ENCODE measurements around the gene ACTR6. TPM values are rescaled to one million over a fixed set of nuclear protein-coding genes. Genes with fewer than 3 reads are reported as not detected.

ACTR6 gene
- total RNA-seq, 1 donor from 2014 or later: 29.7 TPM

DNA sequence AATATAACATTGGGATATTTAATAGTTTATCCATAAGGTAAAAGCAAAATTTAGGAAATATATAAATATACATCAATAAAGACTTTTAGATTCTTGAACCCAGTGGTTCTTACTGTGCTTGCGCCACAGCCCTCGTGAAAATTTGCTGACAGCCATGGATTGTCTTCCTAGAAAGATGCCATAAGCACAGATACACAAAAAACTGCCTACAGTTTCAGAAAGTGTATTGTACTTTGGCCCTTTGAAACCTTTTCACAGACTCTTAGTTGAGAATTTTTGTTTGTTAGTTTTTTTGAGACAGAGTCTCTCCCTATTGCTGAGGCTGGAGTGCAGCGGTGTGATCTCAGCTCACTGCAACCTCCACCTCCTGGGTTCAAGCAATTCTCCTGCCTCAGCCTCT, 38.2 kb downstream of the ACTR6 start:
- Mint-ChIP-seq H3K4me1 (ENCODE audit: low read depth) (peaks cover 3% of the 10 kb centered on the region), H3K27me3 (no peaks in the 10 kb centered on the region), H3K4me3 (ENCODE audit: low read depth) (no peak overlapping the region), H3K27ac (no peak overlapping the region), H3K9me3 (ENCODE audit: low read depth) (peaks cover 7% of the 10 kb centered on the region), H3K36me3 (ENCODE audit: insufficient read depth) (peaks cover 4% of the 10 kb centered on the region)
- DNase-seq (ENCODE audit: low spot score, unreplicated experiment): no peak
- TF ChIP-seq, protein P1, sequence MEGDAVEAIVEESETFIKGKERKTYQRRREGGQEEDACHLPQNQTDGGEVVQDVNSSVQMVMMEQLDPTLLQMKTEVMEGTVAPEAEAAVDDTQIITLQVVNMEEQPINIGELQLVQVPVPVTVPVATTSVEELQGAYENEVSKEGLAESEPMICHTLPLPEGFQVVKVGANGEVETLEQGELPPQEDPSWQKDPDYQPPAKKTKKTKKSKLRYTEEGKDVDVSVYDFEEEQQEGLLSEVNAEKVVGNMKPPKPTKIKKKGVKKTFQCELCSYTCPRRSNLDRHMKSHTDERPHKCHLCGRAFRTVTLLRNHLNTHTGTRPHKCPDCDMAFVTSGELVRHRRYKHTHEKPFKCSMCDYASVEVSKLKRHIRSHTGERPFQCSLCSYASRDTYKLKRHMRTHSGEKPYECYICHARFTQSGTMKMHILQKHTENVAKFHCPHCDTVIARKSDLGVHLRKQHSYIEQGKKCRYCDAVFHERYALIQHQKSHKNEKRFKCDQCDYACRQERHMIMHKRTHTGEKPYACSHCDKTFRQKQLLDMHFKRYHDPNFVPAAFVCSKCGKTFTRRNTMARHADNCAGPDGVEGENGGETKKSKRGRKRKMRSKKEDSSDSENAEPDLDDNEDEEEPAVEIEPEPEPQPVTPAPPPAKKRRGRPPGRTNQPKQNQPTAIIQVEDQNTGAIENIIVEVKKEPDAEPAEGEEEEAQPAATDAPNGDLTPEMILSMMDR (IDR thresholded peaks at IDR 0.05; ENCODE audit: unreplicated experiment): no peak

DNA sequence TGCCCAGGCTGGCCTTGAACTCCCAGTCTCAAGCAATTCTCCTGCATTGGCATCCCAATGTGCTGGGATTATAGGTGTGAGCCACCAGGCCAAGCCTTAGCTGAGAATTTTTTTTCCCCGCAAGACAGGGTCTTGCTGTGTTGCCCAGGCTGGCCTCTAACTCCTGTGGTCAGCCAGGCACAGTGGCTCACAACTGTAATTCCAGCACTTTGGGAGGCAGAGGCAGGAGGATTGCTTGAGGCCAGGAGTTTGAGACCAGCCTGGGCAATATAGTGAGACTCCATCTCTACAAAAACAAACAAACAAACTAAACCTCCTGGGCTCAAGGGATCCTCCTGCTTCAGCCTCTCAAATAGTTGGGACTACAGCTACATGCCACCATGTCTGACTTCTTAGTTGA, 39.0 kb downstream of the ACTR6 start:
- DNase-seq (ENCODE audit: low spot score, unreplicated experiment): no peak
- Mint-ChIP-seq H3K36me3 (ENCODE audit: insufficient read depth) (peaks cover 4% of the 10 kb centered on the region), H3K4me3 (ENCODE audit: low read depth) (no peak overlapping the region), H3K9me3 (ENCODE audit: low read depth) (peaks cover 7% of the 10 kb centered on the region), H3K27ac (no peak overlapping the region), H3K4me1 (ENCODE audit: low read depth) (no peaks in the 10 kb centered on the region), H3K27me3 (no peaks in the 10 kb centered on the region)
- TF ChIP-seq, protein P1 (IDR thresholded peaks at IDR 0.05; ENCODE audit: unreplicated experiment): no peak

DNA sequence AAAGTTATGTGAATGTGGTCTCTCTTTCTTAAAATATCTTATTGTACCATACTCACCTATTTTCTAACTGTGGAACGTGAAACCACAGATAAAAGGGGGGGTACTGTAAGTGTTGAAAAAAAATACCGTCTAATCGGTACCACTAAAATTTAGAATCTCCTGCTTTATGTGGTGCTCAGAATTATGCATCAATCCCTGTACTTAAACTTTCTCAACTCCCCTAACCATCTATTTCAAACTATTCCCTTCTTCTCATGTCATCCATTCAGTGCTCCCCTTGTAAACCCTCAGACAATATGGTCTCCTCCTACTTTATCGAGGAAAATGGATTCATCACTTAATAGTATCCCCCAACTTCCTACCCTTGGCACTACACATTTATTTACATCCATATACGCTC, 42.5 kb downstream of the ACTR6 start:
- Mint-ChIP-seq H3K36me3 (ENCODE audit: insufficient read depth) (no peaks in the 10 kb centered on the region), H3K4me3 (ENCODE audit: low read depth) (no peak overlapping the region), H3K27ac (no peak overlapping the region), H3K27me3 (no peaks in the 10 kb centered on the region), H3K4me1 (ENCODE audit: low read depth) (no peaks in the 10 kb centered on the region), H3K9me3 (ENCODE audit: low read depth) (no peaks in the 10 kb centered on the region)
- no peak for DNase-seq (ENCODE audit: low spot score, unreplicated experiment)
- TF ChIP-seq, protein P1 (IDR thresholded peaks at IDR 0.05; ENCODE audit: unreplicated experiment): no peak

DNA sequence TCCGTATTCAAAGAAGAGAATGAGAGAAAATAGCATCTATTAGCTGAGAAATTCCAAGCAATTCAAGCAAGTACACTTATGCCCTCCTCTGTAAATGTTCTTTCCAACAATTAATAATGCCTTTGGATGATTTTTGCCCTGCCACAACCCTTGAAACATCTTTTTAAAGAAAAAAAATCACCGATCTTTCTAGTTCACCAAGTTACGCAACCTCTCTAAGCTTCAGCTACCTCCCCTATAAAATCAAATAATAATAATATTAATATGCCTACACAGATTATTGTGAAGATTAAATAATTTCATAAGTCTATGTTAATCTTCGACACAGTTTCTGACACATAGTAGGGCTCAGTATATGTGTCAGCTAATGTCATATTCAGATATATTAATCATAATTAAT, 47.1 kb downstream of the ACTR6 start:
- H3K4me1 Mint-ChIP-seq (ENCODE audit: low read depth): peaks cover 5% of the 10 kb centered on the region
- DNase-seq (ENCODE audit: low spot score, unreplicated experiment): no peak

DNA sequence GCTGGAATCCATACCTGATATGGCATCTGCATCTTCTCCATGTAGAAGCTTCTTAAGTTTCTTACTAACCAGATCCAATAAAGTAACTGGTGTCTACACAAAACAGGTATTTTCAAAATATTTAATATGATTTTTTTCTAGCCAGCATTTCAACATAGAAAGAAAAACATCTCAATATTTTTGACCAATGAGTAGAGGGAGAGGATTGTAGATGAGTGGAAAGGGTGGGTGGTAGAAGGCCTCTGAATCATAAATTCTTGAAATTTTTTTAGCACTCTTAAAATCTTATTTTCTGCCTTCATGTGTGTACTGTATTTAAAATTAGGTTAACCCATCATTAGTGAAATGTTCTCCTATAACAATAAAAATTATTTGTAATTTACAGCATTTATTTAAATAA, 48.3 kb downstream of the ACTR6 start:
- Mint-ChIP-seq H3K27me3 (no peaks in the 10 kb centered on the region), H3K27ac (no peak overlapping the region), H3K4me3 (ENCODE audit: low read depth) (no peak overlapping the region), H3K36me3 (ENCODE audit: insufficient read depth) (no peaks in the 10 kb centered on the region), H3K9me3 (ENCODE audit: low read depth) (no peaks in the 10 kb centered on the region), H3K4me1 (ENCODE audit: low read depth) (peaks cover 5% of the 10 kb centered on the region)
- DNase-seq (ENCODE audit: low spot score, unreplicated experiment): no peak
- TF ChIP-seq, protein P1 (IDR thresholded peaks at IDR 0.05; ENCODE audit: unreplicated experiment): no peak

More for the DNA sequence above, 47.1 kb downstream of the ACTR6 start:
- Mint-ChIP-seq H3K27ac (no peak overlapping the region), H3K9me3 (ENCODE audit: low read depth) (no peaks in the 10 kb centered on the region), H3K4me3 (ENCODE audit: low read depth) (no peak overlapping the region), H3K27me3 (no peaks in the 10 kb centered on the region), H3K36me3 (ENCODE audit: insufficient read depth) (no peaks in the 10 kb centered on the region)
- TF ChIP-seq, protein P1 (IDR thresholded peaks at IDR 0.05; ENCODE audit: unreplicated experiment): no peak

Measured in progenitor cell of endocrine pancreas (in vitro differentiated cells).